Retina (tissue), 1 donor: Measurements from ENCODE around the gene PCED1B.
"Not testable (repeated sequence)": the region's sequence is repeated elsewhere in the genome, so short reads cannot be mapped to it uniquely, and the experiment has no call there.

Experiments used
- DNase-seq: peaks from one replicate; pipeline ENCODE4 v3.0.0-alpha.2; 2016

The PCED1B gene

DNA sequence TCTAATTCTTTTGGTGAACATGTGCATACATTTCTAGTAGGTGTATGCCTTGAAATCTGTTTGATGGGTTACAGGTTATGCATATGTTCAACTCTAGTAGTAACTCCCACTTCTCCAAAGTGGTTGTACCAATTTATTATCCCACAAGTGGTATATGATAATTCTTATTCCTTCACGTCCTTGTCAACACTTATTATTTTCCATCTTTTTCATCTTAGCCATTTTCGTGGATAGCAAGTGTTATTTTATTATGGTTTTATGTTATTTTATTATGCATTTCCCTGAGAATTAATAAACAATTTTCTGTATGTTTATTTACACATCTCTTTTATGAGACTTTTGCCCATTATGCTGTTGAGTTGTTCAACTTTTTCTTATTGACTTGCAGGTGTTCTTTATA, 11.6 kb downstream of the PCED1B start:
- DNase-seq = no peak

DNA sequence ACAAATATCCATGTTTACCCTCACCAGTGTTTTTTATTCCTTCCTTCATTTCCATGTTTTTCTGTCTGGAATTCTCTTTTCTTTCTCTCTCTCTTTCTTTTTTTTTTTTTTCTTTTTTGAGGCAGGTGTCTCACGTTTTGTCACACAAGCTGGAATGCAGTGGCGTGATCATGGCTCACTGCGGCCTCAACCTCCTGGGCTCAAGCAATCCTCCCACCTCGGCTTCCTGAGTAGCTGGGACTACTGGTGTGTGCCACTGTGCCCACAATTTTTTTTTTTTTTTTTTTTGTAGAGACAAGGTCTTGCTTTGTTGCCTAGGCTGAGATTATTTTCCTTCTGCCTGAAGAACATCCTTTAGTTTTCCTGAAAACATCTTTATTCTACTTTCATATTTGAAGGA, 15.4 kb downstream of the PCED1B start:
- DNase-seq = no peak

DNA sequence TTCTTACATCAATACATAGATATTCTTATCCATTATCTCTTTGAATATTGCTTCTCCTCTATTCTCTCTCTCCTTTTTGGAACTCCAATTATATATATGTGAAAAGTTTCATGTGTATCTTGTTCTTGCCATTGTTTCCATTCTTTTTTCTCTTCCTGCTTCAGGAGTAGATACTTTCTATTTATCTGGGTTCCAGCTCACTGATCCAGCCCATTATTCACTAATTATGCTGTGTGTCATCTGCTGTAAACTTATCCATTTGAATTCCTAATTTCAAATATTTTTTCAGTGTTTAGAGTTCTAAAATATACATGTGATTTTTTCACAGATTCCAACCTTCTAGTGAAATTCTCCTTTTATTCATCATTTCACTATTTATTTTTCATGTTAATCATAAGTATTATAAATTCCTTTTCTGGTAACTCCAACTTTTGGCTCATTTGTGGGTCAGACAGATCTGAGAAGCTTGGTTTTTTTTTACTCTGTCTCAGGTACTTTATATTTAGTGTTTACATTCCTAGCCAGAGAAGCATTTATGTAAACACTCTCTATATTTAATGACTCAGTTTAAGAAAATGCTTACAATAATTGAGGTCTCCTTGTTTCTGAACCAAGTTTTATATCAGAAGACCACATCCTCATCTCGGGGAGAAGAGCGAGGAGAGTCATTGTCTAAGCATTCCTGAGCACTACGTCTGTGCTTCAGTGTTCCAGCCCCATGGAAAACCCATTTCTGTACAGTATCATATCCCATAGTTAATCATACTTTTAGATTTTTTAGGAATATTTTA, 16.2 kb downstream of the PCED1B start:
- no peak for DNase-seq

DNA sequence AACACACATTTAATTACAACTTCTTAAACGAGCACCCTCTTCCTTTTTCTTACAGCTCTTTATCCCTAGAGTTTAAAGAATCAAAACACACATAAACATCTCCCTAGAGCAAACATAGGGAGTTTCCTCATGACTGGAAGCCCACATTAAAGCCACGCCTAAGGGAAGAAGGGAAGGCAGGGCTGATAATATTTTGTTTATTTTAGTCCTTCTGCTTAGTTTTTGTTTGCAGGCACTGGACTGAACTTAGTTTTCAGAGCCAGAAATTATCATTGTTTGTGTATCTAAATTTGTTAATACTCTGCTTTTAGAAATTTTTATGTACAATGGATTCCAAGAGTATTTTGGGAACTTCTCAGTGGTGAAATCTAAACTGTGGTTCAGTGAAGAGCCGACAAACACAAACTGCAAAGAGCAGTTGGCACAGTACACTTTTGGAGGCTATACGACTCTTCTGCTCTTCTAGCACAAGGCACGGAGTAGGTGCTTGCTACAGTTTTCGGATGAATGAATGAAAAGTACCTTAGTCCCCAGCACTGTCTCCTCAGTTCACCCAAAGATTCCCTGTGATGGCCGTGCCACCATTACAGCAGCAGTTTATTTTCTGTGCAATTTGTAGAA, 18.0 kb downstream of the PCED1B start:
- DNase-seq = no peak

DNA sequence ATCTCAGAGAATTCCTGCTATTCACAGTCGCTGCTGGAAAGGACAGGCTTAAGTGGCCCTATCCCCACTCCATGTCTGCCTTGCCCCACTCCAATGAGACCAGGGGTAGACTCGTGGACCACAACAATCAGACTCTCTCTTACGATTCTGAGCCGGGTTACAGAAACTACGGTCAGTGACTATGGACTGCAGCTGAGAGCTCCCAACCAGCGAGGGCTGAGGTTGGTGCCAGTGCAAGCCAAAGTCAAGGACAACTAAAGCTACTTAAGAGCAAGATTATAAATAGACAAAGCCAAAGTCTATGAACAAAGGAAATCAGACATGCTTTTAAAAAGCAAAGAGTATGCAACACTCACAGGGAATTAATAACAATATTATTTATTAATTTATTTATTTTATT, 18.7 kb downstream of the PCED1B start:
- DNase-seq = no peak

DNA sequence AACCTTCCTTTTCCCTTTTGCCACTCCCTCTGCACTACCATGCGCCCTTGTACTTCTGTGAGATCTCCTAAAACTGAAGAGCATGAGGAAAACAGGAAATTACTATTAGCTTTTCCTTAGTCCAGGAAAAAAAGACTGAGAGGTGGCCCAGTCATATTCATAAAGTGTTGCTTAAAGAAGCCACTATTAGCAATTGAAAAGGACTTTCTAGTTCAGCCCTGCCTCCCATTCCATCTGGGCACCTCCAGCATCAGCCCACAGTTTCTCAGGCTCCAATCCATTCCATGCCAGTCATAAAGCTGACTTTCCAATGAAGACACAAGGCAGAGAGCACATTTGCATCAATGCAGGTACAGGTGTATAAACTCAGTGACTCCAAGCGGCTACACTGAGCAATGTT, 20.2 kb downstream of the PCED1B start:
- no peak for DNase-seq

DNA sequence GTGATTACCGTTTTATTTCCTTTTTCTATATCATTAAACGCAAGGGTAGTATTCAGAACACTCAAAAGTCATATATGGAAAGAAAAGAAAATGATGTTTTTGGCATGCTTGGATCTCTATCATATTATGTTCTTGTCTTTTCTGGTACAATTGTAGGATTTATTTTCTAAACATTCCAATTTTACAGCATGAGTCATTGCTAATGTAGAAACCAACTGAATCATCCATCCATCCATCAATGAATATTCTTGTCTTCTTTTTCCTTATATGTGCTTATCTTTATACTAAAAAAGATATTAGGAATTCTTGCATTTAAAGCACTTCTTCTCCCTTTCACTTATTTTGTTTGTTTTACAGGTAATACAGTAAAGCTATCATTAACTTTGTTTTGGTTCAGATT, 20.7 kb downstream of the PCED1B start:
- DNase-seq = no peak

DNA sequence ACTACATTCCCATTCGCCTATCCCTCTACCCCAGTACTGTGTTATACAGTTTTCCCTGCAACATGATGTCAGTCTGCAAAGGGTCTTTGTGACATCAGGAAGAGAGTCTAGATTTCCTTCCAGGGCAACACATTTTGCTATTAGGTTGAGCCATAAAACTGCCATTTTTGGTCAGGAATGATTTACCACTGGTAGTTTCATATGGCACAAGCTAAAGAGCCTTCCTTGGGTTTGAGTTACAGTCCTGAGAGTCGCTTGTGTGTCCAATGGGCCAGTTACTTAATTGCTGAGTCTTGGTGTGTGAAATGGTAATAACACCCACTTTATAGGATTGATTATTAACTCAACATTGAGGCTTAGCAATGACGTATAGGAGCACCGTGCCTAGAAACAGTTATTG, 23.0 kb downstream of the PCED1B start:
- DNase-seq = no peak

DNA sequence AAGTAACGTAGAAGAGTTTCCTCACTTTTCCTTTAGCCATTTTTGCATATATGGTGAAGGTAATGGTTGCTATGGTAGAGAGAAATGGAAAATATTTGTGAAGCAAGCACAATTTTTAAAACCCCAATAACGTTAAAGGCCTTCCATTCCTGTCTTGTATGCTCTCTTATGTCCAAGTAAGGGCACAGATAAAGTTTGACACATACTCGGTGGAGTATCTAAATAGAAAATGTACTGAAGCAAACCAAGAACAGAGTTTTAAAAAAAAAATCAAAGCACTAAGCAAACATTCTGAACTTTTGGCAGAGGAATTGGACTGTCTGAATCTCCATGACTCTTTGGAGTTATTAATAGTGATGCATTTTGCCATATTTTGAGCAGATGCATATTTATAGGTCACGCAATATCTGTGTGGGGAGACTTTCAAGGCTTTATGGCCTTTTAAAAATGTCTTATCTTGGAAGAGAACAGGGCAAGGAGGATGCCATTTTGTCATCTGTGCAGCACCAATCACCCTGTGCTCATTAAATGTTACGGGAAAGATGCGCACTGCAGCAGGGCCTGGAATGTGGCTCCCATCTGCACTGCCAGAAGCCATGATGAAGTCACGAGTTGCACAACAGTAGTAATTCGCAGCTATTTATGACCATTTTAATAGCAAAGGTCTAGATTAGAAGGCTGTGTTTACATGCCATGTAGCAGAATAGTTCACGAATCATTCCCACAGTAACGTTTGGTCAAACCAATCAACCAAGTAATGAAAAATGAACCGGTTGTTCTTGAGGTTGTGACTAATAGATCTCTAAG, 23.6 kb downstream of the PCED1B start:
- no peak for DNase-seq

DNA sequence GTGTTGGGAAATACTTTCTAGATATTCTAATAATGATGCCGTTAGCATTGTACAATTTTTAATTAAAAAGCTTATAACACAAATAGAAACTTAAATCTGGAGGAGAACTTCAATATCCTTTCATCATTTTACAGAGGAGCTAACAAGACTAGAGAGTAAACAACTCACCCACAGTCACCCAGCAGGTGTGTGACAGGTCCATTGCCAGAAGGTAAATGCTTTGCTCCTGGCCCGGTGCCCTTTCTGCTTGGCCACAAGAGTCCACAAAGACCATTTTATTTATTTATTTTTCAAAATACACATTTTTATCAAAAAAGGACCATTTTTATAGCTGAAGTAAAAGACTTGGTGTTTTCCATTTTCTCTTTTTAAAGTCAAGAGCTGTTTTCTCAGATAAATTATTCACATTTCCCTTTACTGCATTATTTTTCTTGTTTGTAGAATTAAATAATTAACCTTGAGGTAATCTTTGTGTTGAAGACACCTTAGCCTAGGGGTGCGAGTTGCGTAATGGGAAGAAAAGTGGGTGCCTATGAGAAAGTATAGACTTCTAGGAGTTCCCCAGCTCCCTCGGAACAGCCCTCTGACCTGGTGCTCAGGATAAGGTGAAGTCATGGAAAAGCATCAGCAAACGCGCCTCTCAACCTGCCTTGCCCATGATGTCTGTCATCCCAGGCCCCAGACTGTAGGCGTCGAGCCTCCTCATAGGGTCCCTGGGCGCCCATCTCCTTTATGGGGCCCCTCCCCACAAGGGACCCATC, 26.7 kb downstream of the PCED1B start:
- no peak for DNase-seq

DNA sequence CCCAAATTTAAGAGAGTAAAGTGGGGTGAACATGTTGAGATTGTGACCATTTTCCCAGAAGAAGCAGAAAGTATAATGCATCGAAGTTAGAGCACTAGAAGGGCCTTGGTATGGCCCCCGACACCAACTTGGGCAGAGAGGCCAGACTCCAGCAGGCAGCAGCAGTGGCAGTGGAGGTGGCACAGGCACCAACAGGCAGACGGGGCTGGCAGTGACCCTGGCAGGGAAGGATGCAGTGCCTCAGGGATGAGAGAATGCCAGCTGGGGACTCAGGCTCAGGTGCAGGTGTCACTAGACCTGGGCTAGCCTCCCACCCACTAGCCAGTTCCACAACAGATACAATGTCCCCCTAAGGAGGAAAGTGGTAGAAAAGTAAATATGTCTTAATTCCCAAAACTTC, 28.0 kb downstream of the PCED1B start:
- no peak for DNase-seq

DNA sequence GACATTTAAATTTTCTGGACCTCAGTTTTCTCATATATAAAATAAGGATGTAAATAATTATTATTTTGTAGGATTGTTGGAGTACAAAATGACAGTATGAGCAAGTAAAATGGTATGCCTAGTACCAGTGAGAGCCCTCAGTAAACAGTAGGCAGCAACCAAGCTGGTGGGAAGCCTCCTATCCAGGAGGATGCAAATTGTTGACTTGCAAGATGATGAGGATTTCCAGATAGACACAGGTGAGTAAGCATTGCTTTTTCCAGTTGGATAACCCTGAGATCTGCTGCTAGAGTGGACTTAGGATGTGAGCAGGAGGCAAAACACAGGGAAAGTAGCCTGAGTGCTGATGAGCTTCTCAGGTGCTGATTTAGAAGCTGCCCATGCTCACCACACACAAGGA, 28.5 kb downstream of the PCED1B start:
- no peak for DNase-seq

DNA sequence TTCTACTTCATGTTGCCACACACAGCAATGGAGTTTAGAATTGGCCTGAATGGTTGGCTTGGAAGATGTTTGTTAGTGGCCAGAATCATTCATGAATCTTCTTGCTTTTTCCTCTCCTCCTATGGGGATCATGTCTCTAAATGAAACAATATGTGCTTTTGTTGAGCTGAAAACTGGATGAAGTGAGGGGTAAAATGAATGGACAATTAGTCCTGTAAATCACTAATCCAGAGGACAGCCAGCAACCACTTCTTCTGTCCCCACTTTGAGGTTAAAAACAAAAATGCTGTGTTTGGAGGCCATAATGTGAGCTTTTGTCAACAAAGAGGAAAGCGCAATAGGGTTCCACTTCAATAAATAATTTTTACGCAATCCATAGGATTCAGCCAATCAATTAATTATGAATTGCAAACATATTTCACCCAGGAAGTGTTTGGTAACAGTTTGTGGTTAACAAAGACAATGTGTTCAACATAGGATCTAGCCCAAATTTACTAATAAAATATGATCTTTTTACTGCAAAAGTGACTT, 30.7 kb downstream of the PCED1B start:
- no peak for DNase-seq

DNA sequence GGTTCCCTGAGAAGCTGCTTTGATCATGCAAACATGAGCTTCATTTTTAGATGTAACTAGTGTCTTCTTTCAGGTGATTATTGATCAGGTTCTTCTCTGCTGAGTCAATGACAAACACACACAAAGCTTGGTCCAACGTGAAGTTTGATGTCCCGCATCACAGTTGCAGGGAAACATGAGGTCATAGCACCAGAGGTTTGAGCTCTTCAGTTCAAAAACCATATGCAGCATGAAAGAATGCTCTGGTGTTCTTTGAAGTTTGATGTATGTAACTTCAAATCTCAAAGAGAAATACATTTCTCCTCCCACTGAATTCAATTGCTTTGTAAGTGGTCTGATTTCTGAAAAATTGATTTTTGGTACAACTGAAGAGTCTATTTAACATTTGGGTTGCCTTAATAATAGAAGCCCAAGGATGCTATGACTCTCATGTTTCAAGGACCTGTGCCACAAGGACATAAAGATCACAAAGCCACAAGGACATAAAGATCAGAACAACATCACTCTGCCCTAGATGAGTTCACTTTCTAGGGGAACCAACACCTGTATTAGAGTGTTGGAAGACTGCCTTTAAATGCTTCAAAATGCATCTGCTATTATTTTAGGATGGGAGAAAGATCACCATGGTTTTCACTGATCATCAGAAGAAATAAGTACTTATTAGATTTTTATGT, 31.4 kb downstream of the PCED1B start:
- DNase-seq = no peak

DNA sequence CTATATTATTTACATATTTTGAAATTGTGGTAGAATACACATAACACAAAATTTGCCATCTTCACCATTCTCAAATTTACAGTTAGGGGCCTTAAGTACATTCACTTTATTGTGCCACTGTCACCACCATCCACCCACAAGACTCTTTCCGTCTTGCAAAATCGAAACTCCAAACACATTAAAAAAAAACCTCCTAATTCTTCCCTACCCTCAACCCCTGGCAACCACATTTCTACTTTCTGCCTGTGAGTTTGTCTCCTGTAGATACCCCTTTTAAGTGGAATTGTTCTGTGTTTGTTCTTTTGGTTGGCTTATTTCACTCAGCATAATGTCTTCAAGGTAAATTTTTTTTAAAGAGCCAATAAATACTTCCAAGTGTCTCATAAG, 32.0 kb downstream of the PCED1B start:
- no peak for DNase-seq

DNA sequence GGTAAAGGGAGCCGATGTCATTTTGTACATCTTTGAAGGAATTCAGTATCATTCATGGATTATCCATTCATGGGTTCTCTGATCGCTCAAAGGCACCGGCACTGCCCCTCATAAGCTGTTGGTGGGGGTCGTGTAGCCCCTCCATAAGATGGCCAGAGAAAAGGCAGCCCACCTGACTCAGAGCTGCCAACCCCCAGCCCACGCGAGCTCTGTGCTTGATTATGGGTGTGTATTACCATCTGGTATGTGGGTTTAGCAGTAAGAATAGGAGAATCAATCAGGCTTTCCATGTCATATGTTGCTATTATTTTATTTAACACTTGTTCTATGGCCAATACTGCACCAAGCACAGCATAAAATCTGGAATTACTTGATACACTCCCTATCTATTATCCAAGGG, 32.4 kb downstream of the PCED1B start:
- no peak for DNase-seq

DNA sequence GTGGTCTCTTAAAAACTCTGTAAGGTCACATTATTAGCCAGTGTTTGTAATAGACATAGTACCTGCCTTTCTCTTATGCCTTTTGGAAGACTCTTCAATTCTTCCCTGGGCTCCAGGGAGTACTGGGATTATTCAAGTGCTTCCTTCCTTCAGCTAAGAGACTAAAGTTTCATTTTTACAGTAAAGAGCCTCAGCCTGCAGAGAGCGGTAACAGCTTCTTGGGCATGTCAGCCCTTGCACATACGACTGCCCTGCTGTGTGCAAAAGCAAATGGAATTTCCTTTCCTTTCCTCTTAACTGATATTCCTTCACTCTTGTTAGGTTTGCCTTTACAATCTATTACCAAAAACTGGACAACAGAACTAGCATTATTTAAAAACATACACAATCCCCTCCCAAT, 33.3 kb downstream of the PCED1B start:
- DNase-seq = no peak

DNA sequence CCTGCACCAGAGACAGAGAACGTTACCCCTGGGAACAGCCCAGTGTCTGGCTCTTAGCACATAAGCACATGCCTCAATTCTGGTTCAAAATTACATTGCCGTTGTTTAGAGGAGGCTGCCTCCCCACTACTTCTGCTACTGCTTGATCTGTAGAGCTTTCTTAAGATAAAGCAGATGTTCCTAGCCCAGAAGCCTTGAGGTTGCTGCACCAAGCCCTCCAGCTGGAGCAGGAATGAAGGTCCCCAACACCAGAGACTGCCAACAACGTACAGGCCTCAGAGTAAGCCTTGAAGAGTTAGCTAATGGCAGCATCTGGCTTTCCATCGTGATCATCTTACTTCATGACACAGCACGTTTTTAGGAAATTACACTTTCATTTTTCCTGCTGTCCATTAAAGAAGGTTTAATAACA, 35.1 kb downstream of the PCED1B start:
- DNase-seq = no peak

DNA sequence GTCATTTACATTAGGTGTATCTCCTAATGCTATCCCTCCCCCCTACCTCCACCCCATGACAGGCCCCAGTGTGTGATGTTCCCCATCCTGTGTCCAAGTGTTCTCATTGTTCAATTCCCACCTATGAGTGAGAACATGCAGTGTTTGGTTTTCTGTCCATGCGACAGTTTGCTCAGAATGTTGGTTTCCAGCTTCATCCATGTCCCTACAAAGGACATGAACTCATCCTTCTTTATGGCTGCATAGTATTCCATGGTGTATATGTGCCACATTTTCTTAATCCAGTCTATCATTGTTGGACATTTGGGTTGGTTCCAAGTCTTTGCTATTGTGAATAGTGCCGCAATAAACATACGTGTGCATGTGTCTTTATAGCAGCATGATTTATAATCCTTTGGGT, 37.9 kb downstream of the PCED1B start:
- not testable (repeated sequence) for DNase-seq

DNA sequence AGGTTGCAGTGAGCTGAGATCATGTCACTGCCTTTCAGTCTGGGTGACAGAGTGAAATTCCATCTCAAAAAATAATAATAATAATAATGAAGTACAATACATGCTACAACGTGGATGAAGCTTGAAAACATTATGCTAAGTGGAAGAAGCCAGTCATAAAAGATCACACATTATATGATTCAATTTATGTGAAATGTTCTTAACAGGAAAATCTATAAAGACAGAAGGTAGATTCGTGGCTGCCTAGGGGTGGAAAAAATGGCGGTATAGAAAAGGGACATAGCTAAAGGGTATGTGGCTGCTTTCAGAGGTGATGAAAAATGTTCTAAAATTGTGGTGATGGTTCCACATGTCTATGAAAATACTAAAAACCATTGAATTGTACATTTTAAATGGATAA, 41.3 kb downstream of the PCED1B start:
- no peak for DNase-seq

DNA sequence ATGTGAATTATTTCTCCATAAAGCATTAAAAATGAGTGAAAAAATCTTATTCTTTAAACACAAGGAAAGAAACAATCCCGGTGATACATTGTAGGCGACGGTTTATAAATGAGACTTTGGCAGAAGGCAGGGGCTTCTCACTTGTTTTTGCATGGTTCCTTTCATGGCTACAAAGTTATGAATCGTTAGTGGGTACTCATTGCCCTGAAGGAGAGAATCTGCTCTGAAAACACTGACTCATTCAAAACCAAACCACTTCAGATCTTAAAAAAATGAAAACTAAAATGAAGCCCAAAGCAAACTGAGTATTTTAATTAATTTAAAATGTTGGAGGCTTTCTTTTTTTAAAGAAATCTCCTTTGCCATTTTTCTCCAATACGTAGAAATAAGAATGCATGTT, 41.7 kb downstream of the PCED1B start:
- no peak for DNase-seq

DNA sequence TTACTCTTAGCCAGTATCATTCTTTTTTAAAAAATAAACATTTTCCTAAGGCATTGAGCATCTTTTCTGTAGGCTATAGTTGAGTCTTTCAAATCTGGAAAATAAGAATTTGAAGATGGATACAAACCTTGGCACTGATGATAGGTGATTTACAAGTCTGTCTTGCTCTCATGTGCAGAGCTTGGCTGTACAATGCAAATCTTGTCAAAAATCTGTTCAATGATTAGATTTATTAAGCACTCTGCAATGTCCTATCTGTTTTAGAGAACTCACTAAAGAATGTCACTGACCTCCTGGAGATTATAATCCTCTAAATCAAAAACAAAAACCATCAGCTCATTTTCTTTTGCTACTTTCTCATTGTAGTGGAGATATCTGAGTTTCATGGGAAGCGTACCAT, 43.2 kb downstream of the PCED1B start:
- DNase-seq = no peak
